ENCODE results near the gene NDUFV2.
A peak's percentile ranks its signal among the peaks of the same experiment; 100 is the strongest.

NDUFV2 gene

GRCh38 chr18:9094307-9095226 lies 7.9 kb upstream of the NDUFV2 start:
- Histone ChIP-seq H2AFZ (ENCODE audit: low read length) (peak overlapping the region; percentile 89), H3K4me1 (ENCODE audit: insufficient read depth, low read length, severe bottlenecking) (peaks cover 28% of the 10 kb centered on the region), H3K4me2 (ENCODE audit: low read length) (peak overlapping the region; percentile 44), H3K27me3 (ENCODE audit: insufficient read depth, low read length) (no peaks in the 10 kb centered on the region), H3F3A (ENCODE audit: insufficient read depth, low read length) (no peaks in the 10 kb centered on the region), H3K27ac (ENCODE audit: low read depth, low read length, poor library complexity, severe bottlenecking) (peak overlapping the region; percentile 45), H3K9ac (ENCODE audit: low read length) (peak overlapping the region; percentile 20; the same call in 1 of the 2 replicates), H3K36me3 (ENCODE audit: insufficient read depth, low read length) (no peaks in the 10 kb centered on the region), H3K79me2 (ENCODE audit: insufficient read depth, low read length) (no peaks in the 10 kb centered on the region), H3K9me3 (ENCODE audit: low read length) (no peaks in the 10 kb centered on the region), H3K4me3 (ENCODE audit: low read depth, low read length, poor library complexity, severe bottlenecking) (peak overlapping the region; percentile 10), H3K9me2 (ENCODE audit: low read depth, low read length) (no peaks in the 10 kb centered on the region), H4K20me1 (ENCODE audit: insufficient read depth, low read length) (no peaks in the 10 kb centered on the region)
- TF ChIP-seq CTCF (IDR thresholded peaks at IDR 0.05; ENCODE audit: low read length) (no peak), EZH2 (IDR thresholded peaks at IDR 0.05; ENCODE audit: borderline replicate concordance, low read length) (no peak)

- TF ChIP-seq EZH2 (IDR thresholded peaks at IDR 0.05; ENCODE audit: borderline replicate concordance, low read length) (no peak), CTCF (IDR thresholded peaks at IDR 0.05; ENCODE audit: low read length) (no peak)
- H3K9me3 ChIP-seq (ENCODE audit: low read length), result no peaks in the 10 kb centered on the region
- no peaks in the 10 kb centered on the region for H3K79me2 ChIP-seq (ENCODE audit: insufficient read depth, low read length)
- no peaks in the 10 kb centered on the region for H3F3A ChIP-seq (ENCODE audit: insufficient read depth, low read length)
- no peaks in the 10 kb centered on the region for H3K36me3 ChIP-seq (ENCODE audit: insufficient read depth, low read length)
- peaks cover 23% of the 10 kb centered on the region for H3K4me1 ChIP-seq (ENCODE audit: insufficient read depth, low read length, severe bottlenecking)
- no peaks in the 10 kb centered on the region for H3K9me2 ChIP-seq (ENCODE audit: low read depth, low read length)
- H3K4me3 ChIP-seq (ENCODE audit: low read depth, low read length, poor library complexity, severe bottlenecking), result peak overlapping the region; percentile 10
- no peaks in the 10 kb centered on the region for H3K27me3 ChIP-seq (ENCODE audit: insufficient read depth, low read length)
- H3K9ac ChIP-seq (ENCODE audit: low read length), result peak overlapping the region; percentile 20; the same call in 1 of the 2 replicates
- H2AFZ ChIP-seq (ENCODE audit: low read length), result peak overlapping the region; percentile 89
- H4K20me1 ChIP-seq (ENCODE audit: insufficient read depth, low read length), result no peaks in the 10 kb centered on the region
- peak overlapping the region; percentile 45 for H3K27ac ChIP-seq (ENCODE audit: low read depth, low read length, poor library complexity, severe bottlenecking)
- H3K4me2 ChIP-seq (ENCODE audit: low read length), result peak overlapping the region; percentile 44
Observed at GRCh38 chr18:9095297-9096006, 7.0 kb upstream of the NDUFV2 start.

GRCh38 chr18:9096007-9096371 lies 6.5 kb upstream of the NDUFV2 start:
- H3K9me3 ChIP-seq (ENCODE audit: low read length), result no peaks in the 10 kb centered on the region
- no peaks in the 10 kb centered on the region for H3K79me2 ChIP-seq (ENCODE audit: insufficient read depth, low read length)
- H3K9me2 ChIP-seq (ENCODE audit: low read depth, low read length), result no peaks in the 10 kb centered on the region
- H3K4me3 ChIP-seq (ENCODE audit: low read depth, low read length, poor library complexity, severe bottlenecking), result no peak overlapping the region
- H3K9ac ChIP-seq (ENCODE audit: low read length), result no peak overlapping the region
- H4K20me1 ChIP-seq (ENCODE audit: insufficient read depth, low read length), result no peaks in the 10 kb centered on the region
- 0 out of 2 replicates have a peak overlapping the region, but pooled peaks have one; percentile 89 for H2AFZ ChIP-seq (ENCODE audit: low read length)
- TF ChIP-seq EZH2 (IDR thresholded peaks at IDR 0.05; ENCODE audit: borderline replicate concordance, low read length) (no peak), CTCF (IDR thresholded peaks at IDR 0.05; ENCODE audit: low read length) (no peak)
- H3F3A ChIP-seq (ENCODE audit: insufficient read depth, low read length), result no peaks in the 10 kb centered on the region
- no peaks in the 10 kb centered on the region for H3K27me3 ChIP-seq (ENCODE audit: insufficient read depth, low read length)
- peak overlapping the region; percentile 45 for H3K27ac ChIP-seq (ENCODE audit: low read depth, low read length, poor library complexity, severe bottlenecking)
- H3K4me2 ChIP-seq (ENCODE audit: low read length), result peak overlapping the region; percentile 44; the same call in 1 of the 2 replicates
- H3K4me1 ChIP-seq (ENCODE audit: insufficient read depth, low read length, severe bottlenecking), result peaks cover 21% of the 10 kb centered on the region
- no peaks in the 10 kb centered on the region for H3K36me3 ChIP-seq (ENCODE audit: insufficient read depth, low read length)

All from OCI-LY1 (cell line).